Mesenchymal stem cell (in vitro differentiated cells and primary cell): ENCODE results near the gene TWF2.

Source experiments
- DNase-seq: peaks from one replicate; pipeline ENCODE4 v3.0.0-alpha.2; 2013
- H2AFZ ChIP-seq: one replicate; pipeline ENCODE4 v1.6.1; 2013; ENCODE audit warnings: low read depth, mild to moderate bottlenecking, control low read depth, inconsistent platforms, low read length, moderate library complexity
- H2AK5ac ChIP-seq: 2 replicates; pipeline ENCODE4 v1.6.1; 2013; ENCODE audit warnings: low read length, moderate library complexity, mild to moderate bottlenecking, inconsistent platforms; ENCODE audit not compliant: severe bottlenecking
- H2BK120ac ChIP-seq: one replicate; pipeline ENCODE4 v1.6.1; 2013; ENCODE audit warnings: low read depth, mild to moderate bottlenecking, inconsistent platforms, low read length, moderate library complexity
- H2BK12ac ChIP-seq, 2 experiments: one replicate each; pipeline ENCODE4 v1.6.1; 2013; ENCODE audit warnings: inconsistent platforms in 2 of 2, low read length in 2 of 2, mild to moderate bottlenecking in 2 of 2, moderate library complexity in 2 of 2, control low read depth in 1 of 2
- H2BK15ac ChIP-seq: one replicate; pipeline ENCODE4 v1.6.1; 2013; ENCODE audit warnings: mild to moderate bottlenecking, low read depth, inconsistent platforms; ENCODE audit not compliant: poor library complexity, severe bottlenecking
- H2BK5ac ChIP-seq: 2 replicates; pipeline ENCODE4 v1.6.1; 2013; ENCODE audit warnings: low read depth, mild to moderate bottlenecking, low read length, control low read depth, inconsistent platforms; ENCODE audit not compliant: poor library complexity, severe bottlenecking
- H3K14ac ChIP-seq, 2 experiments: one replicate each; pipeline ENCODE4 v1.6.1; 2013; ENCODE audit warnings: inconsistent platforms in 2 of 2, low read length in 2 of 2, control low read depth in 1 of 2, mild to moderate bottlenecking in 1 of 2, moderate library complexity in 1 of 2
- H3K18ac ChIP-seq, 2 experiments: one replicate each; pipeline ENCODE4 v1.6.1; 2013; ENCODE audit warnings: inconsistent platforms in 2 of 2, low read length in 2 of 2, control low read depth in 1 of 2, low read depth in 1 of 2, mild to moderate bottlenecking in 1 of 2
- H3K23ac ChIP-seq, 2 experiments: one replicate each; pipeline ENCODE4 v1.6.1; 2013; ENCODE audit warnings: inconsistent platforms in 2 of 2, low read length in 2 of 2, mild to moderate bottlenecking in 2 of 2, moderate library complexity in 2 of 2, control low read depth in 1 of 2
- H3K27ac ChIP-seq: 2 replicates; pipeline ENCODE4 v1.5.1; 2013; ENCODE audit warnings: mild to moderate bottlenecking, moderate library complexity, low read length, control low read depth, inconsistent platforms; ENCODE audit not compliant: poor library complexity, severe bottlenecking
- H3K27me3 ChIP-seq, 2 experiments: 2 replicates each; pipeline versions ENCODE4 v1.6.1 to v1.7.0; 2013; ENCODE audit warnings: low read length in 2 of 2, mild to moderate bottlenecking in 2 of 2, moderate library complexity in 2 of 2, control low read depth in 1 of 2, inconsistent platforms in 1 of 2; ENCODE audit not compliant: control insufficient read depth in 1 of 2, insufficient read depth in 1 of 2
- H3K36me3 ChIP-seq, 2 experiments: 2 replicates each; pipeline versions ENCODE4 v1.6.1 to v1.7.0; 2013; ENCODE audit warnings: low read length in 2 of 2, control low read depth in 1 of 2, inconsistent platforms in 1 of 2, low read depth in 1 of 2, mild to moderate bottlenecking in 1 of 2; ENCODE audit not compliant: insufficient read depth in 2 of 2, control insufficient read depth in 1 of 2
- H3K4ac ChIP-seq, 2 experiments: one replicate each; pipeline ENCODE4 v1.6.1; 2013; ENCODE audit warnings: inconsistent platforms in 2 of 2, low read length in 2 of 2, mild to moderate bottlenecking in 2 of 2, moderate library complexity in 2 of 2, control low read depth in 1 of 2, low read depth in 1 of 2
- H3K4me1 ChIP-seq: 2 replicates; pipeline ENCODE4 v1.6.1; 2013; ENCODE audit warnings: low read depth, low read length, control low read depth; ENCODE audit not compliant: control insufficient read depth, insufficient read depth
- H3K4me2 ChIP-seq: 2 replicates; pipeline ENCODE4 v1.6.1; 2013; ENCODE audit warnings: low read length, mild to moderate bottlenecking, inconsistent platforms; ENCODE audit not compliant: poor library complexity, severe bottlenecking
- H3K4me3 ChIP-seq, 2 experiments: 2 replicates each; pipeline versions ENCODE4 v1.5.1 to v1.7.0; 2013; ENCODE audit warnings: low read length in 2 of 2, mild to moderate bottlenecking in 2 of 2, control low read depth in 1 of 2, low read depth in 1 of 2; ENCODE audit not compliant: insufficient read depth in 1 of 2
- H3K79me1 ChIP-seq: replicated peaks from 2 replicates; pipeline ENCODE4 v1.6.1; 2013; ENCODE audit warnings: mild to moderate bottlenecking, control low read depth, low read length, inconsistent platforms; ENCODE audit not compliant: poor library complexity, severe bottlenecking
- H3K9ac ChIP-seq: 2 replicates; pipeline ENCODE4 v1.7.0; 2013; ENCODE audit warnings: mild to moderate bottlenecking, low read length, moderate library complexity
- H3K9me3 ChIP-seq: 2 replicates; pipeline ENCODE4 v1.7.0; 2013; ENCODE audit warnings: mild to moderate bottlenecking, low read length; ENCODE audit not compliant: control insufficient read depth
- H4K8ac ChIP-seq: one replicate; pipeline ENCODE4 v1.6.1; 2013; ENCODE audit warnings: inconsistent platforms, mild to moderate bottlenecking, low read length, moderate library complexity
- H4K91ac ChIP-seq: one replicate; pipeline ENCODE4 v1.6.1; 2013; ENCODE audit warnings: mild to moderate bottlenecking, low read length, inconsistent platforms
- WGBS: methylation state at CpG from one replicate; pipeline ENCODE4 v1.1.7; 2013; ENCODE audit warnings: mixed read lengths; 5-methylcytosine and 5-hydroxymethylcytosine counted together

The TWF2 gene

GRCh38 chr3:52197842-52198625 is 40.9 kb downstream of the TWF2 start, which contains the start of gene ALAS1:
Gene ALAS1, plus strand, starts transcription at chr3:52198160. Its CDS starts 1,082 bp downstream, at chr3:52199242.
- Histone ChIP-seq H3K9me3 (no peaks in the 10 kb centered on the region), H3K27ac (peak within 1 kb of the TSS; percentile 52), H3K4ac (peak within 1 kb of the TSS; percentile 88 to 92), H3K36me3 (peaks cover 13 to 37% of the 10 kb centered on the region in 2 experiments), H3K79me1 (peaks cover 18% of the 10 kb centered on the region), H2BK15ac (peak within 1 kb of the TSS; percentile 97), H3K4me3 (peak within 1 kb of the TSS; percentile 98), H3K14ac (peak within 1 kb of the TSS; percentile 59 to 94), H2AK5ac (peak within 1 kb of the TSS; percentile 94), H2BK12ac (peak within 1 kb of the TSS; percentile 75 to 92), H3K18ac (peak within 1 kb of the TSS; percentile 94 to 95), H2BK5ac (peak within 1 kb of the TSS; percentile 71), H3K9ac (peak within 1 kb of the TSS; percentile 93), H2BK120ac (peak within 1 kb of the TSS; percentile 65), H4K91ac (peak within 1 kb of the TSS; percentile 84), H2AFZ (peak within 1 kb of the TSS; percentile 92), H4K8ac (peak within 1 kb of the TSS; percentile 88), H3K4me2 (peak within 1 kb of the TSS; percentile 98), H3K27me3 (no peaks in the 10 kb centered on the region), H3K4me1 (peaks cover 17% of the 10 kb centered on the region), H3K23ac (peak within 1 kb of the TSS in 1 of 2 experiments; percentile 90)
- DNase-seq = peak; percentile 90
- 1% methylated on average over 71 of the region's 71 CpGs for WGBS

GRCh38 chr3:52197499-52197841 is 41.5 kb downstream of the TWF2 start:
- H3K36me3 ChIP-seq = peaks cover 11 to 31% of the 10 kb centered on the region in 2 experiments
- H2AK5ac ChIP-seq = peak overlapping the region; percentile 94

GRCh38 chr3:52196977-52197376 is 42.0 kb downstream of the TWF2 start:
- DNase-seq = no peak
- H2BK12ac ChIP-seq = peak overlapping the region; percentile 75 to 92
- no peaks in the 10 kb centered on the region for H3K27me3 ChIP-seq
- H3K79me1 ChIP-seq = peaks cover 18% of the 10 kb centered on the region
- no peak overlapping the region for H3K23ac ChIP-seq
- peak overlapping the region; percentile 65 for H2BK120ac ChIP-seq
- H3K36me3 ChIP-seq = peaks cover 9 to 26% of the 10 kb centered on the region in 2 experiments
- peak overlapping the region; percentile 94 for H2AK5ac ChIP-seq
- peak overlapping the region; percentile 81 for H4K91ac ChIP-seq
- H3K18ac ChIP-seq = peak overlapping the region; percentile 68 to 88
- H3K4me3 ChIP-seq = no peak overlapping the region
- peaks cover 20% of the 10 kb centered on the region for H3K4me1 ChIP-seq
- H4K8ac ChIP-seq = peak overlapping the region; percentile 87
- peak overlapping the region in 1 of 2 experiments; percentile 53 for H3K14ac ChIP-seq
- H2AFZ ChIP-seq = no peak overlapping the region
- H2BK5ac ChIP-seq = no peak overlapping the region
- H2BK15ac ChIP-seq = peak overlapping the region; percentile 90
- WGBS = 90% methylated on average over 3 of the region's 3 CpGs
- H3K9ac ChIP-seq = no peak overlapping the region
- H3K4me2 ChIP-seq = no peak overlapping the region
- no peaks in the 10 kb centered on the region for H3K9me3 ChIP-seq
- no peak overlapping the region for H3K27ac ChIP-seq
- H3K4ac ChIP-seq = peak overlapping the region; percentile 88 to 92

More at GRCh38 chr3:52197499-52197841, 41.5 kb downstream of the TWF2 start:
- H3K4me2 ChIP-seq = peak overlapping the region; percentile 62
- peak overlapping the region; percentile 87 for H4K8ac ChIP-seq
- peak overlapping the region in 1 of 2 experiments; percentile 98 for H3K4me3 ChIP-seq
- H3K4me1 ChIP-seq = peaks cover 20% of the 10 kb centered on the region
- peak overlapping the region in 1 of 2 experiments; percentile 85 for H3K23ac ChIP-seq
- no peaks in the 10 kb centered on the region for H3K27me3 ChIP-seq
- H3K14ac ChIP-seq = peak overlapping the region in 1 of 2 experiments; percentile 82
- peak overlapping the region; percentile 93 for H3K9ac ChIP-seq
- H3K27ac ChIP-seq = peak overlapping the region; percentile 52
- no peak overlapping the region for H2BK5ac ChIP-seq
- H3K79me1 ChIP-seq = peaks cover 18% of the 10 kb centered on the region
- H3K9me3 ChIP-seq = no peaks in the 10 kb centered on the region
- no peak for DNase-seq
- H4K91ac ChIP-seq = peak overlapping the region; percentile 81
- peak overlapping the region; percentile 90 for H2BK15ac ChIP-seq
- H2AFZ ChIP-seq = peak overlapping the region; percentile 92
- peak overlapping the region; percentile 75 to 92 for H3K4ac ChIP-seq
- peak overlapping the region; percentile 65 for H2BK120ac ChIP-seq
- H3K18ac ChIP-seq = peak overlapping the region; percentile 68 to 88
- WGBS = 57% methylated on average over 10 of the region's 10 CpGs
- H2BK12ac ChIP-seq = peak overlapping the region; percentile 75 to 92

DNA sequence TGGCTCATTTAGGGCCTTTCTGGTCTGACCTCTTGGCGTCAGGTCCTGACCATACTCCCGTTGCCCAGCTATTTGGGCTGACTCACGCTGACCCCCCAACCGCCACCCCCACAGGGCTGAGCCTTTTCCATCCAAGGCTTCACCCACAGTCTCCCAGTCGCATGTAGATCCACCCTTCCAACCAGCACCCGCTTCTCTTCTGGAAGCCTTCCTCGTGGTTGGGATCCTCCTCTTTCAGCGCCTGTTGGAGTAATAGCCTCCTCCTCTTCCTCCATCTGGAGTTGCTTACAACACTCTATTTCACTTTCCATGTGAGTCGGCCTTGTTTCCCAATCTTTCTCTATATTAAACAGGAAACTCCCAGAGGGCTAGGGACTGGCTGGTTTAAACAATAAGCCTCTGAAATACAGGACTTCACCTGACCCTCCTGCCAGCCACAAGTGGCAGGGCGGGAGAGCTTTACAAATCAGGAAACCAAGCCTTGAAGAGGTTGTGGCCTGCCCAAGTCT is 43.1 kb downstream of the TWF2 start:
- Histone ChIP-seq H3K27me3 (no peaks in the 10 kb centered on the region), H3K4me3 (no peak overlapping the region), H3K4ac (peak overlapping the region; percentile 3 to 34), H4K91ac (no peak overlapping the region), H3K14ac (no peak overlapping the region), H3K18ac (peak overlapping the region in 1 of 2 experiments; percentile 81), H3K4me1 (peaks cover 20% of the 10 kb centered on the region), H3K4me2 (no peak overlapping the region), H2BK12ac (peak overlapping the region; percentile 43 to 55), H2BK5ac (no peak overlapping the region), H3K9ac (peak overlapping the region; percentile 44), H2BK15ac (peak overlapping the region; percentile 50), H3K23ac (no peak overlapping the region), H2BK120ac (no peak overlapping the region), H3K9me3 (no peaks in the 10 kb centered on the region), H3K79me1 (peaks cover 14% of the 10 kb centered on the region), H3K27ac (no peak overlapping the region), H2AK5ac (no peak overlapping the region), H2AFZ (no peak overlapping the region), H4K8ac (no peak overlapping the region), H3K36me3 (peaks cover 5 to 15% of the 10 kb centered on the region in 2 experiments)
- 83% methylated on average over 10 of the region's 10 CpGs for WGBS
- peak; percentile 88 for DNase-seq
